K562 (cell line): ENCODE measurements around the gene KLHL35. TPM values are rescaled to one million over a fixed set of nuclear protein-coding genes. Genes with fewer than 3 reads are reported as not detected.

Source experiments
- CBX2 ChIP-seq: fragments of 200-600 bp; sonication (generic); IDR thresholded peaks from one replicate; pipeline ENCODE4 v1.6.1; 2012; ENCODE audit warnings: mild to moderate bottlenecking, low read length, inconsistent platforms; ENCODE audit not compliant: insufficient read depth, poor library complexity, severe bottlenecking
- E4F1 ChIP-seq: fragments of 250-450 bp; sonication (Bioruptor Pico); IDR thresholded peaks from 2 replicates; pipeline ENCODE4 v1.5.0; 2021; ENCODE audit warnings: mild to moderate bottlenecking, borderline replicate concordance
- HIVEP1 ChIP-seq: fragments of 250-450 bp; sonication (Bioruptor Pico); IDR thresholded peaks from 2 replicates; pipeline ENCODE4 v1.4.0; 2020; ENCODE audit warnings: mild to moderate bottlenecking
- OTX1 ChIP-seq: fragments of 450-650 bp; formaldehyde crosslinking; IDR thresholded peaks from 2 replicates; pipeline ENCODE4 v1.4.0; 2022; ENCODE audit warnings: mild to moderate bottlenecking
- SREBF2 ChIP-seq: sonication (generic); formaldehyde crosslinking; IDR thresholded peaks from 2 replicates; pipeline ENCODE4 v1.4.0; 2020; ENCODE audit warnings: mild to moderate bottlenecking, missing genetic modification reagents
- SUPT5H ChIP-seq: fragments of 450-650 bp; IDR thresholded peaks from 2 replicates; pipeline ENCODE4 v1.6.1; 2016
- ZNF655 ChIP-seq: fragments of 250-450 bp; sonication (Bioruptor Pico); IDR thresholded peaks from 2 replicates; pipeline ENCODE4 v1.5.0; 2021
- ZNF695 ChIP-seq: fragments of 450-650 bp; formaldehyde crosslinking; IDR thresholded peaks from 2 replicates; pipeline ENCODE4 v1.4.0; 2020; ENCODE audit warnings: mild to moderate bottlenecking, moderate library complexity
- polyA plus RNA-seq, 8 experiments: library from polyadenylated mRNA; depleted of rRNA in 4 of 8; stranded (reverse) in 5 of 8; unstranded in 3 of 8; fragments of >200 nt; fragmentation: Nextera tagmentation in 2 of 8; fragmentation: Illumina TruSeq in 1 of 8; extraction: Ambion mirVana in 2 of 8; extraction: Trizol in 1 of 8; gene quantifications; 2 replicates each; pipeline versions ENCODE4 v1.2.1 to v1.2.3, GENCODE V29; 2011 to 2014; ENCODE audit warnings: inconsistent platforms in 1 of 8, missing spikeins in 1 of 8
- total RNA-seq, 7 experiments: library from RNA; depleted of rRNA in 6 of 7; stranded (reverse); fragments of >200 nt in 6 of 7; fragmentation: Illumina TruSeq in 2 of 7; extraction: Trizol in 2 of 7; gene quantifications; 2 replicates each; pipeline versions ENCODE4 v1.2.1 to v1.2.3, GENCODE V29; 2011 to 2021; ENCODE audit warnings: low replicate concordance in 1 of 7
- TF ChIP-seq, protein P1 (sequence below), 2 experiments: fragments of 450-650 bp in 1 of 2; sonication (generic) in 1 of 2; formaldehyde crosslinking in 1 of 2; IDR thresholded peaks in 1 of 2; conservative IDR thresholded peaks in 1 of 2; 2 replicates each; pipeline versions ENCODE4 v1.6.1 to v1.8.1; 2016 to 2023; ENCODE audit warnings: mild to moderate bottlenecking in 2 of 2, moderate library complexity in 2 of 2, inconsistent platforms in 1 of 2, missing genetic modification reagents in 1 of 2
- TF ChIP-seq, protein P2 (sequence below), 2 experiments: fragments of 450-650 bp; formaldehyde crosslinking in 1 of 2; IDR thresholded peaks; 2 replicates each; pipeline versions ENCODE4 v1.4.0 to v1.6.1; 2014 to 2020; ENCODE audit warnings: mild to moderate bottlenecking in 2 of 2, borderline replicate concordance in 1 of 2, low read depth in 1 of 2
- TF ChIP-seq, protein P3 (sequence below): fragments of 450-650 bp; IDR thresholded peaks from 2 replicates; pipeline ENCODE4 v1.6.1; 2017; ENCODE audit warnings: antibody characterized with exemption

Gene KLHL35
- total and polyA plus RNA-seq, 9 of the 15 experiments (the other 6 are each of a cell fraction or from before 2014, with no cell fraction given): not detected

- TF ChIP-seq, protein P1, sequence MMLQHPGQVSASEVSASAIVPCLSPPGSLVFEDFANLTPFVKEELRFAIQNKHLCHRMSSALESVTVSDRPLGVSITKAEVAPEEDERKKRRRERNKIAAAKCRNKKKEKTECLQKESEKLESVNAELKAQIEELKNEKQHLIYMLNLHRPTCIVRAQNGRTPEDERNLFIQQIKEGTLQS (IDR thresholded peaks at IDR 0.05): no peak
- TF ChIP-seq, protein P1 (CRISPR knock-in tag; conservative IDR thresholded peaks at IDR 0.05): no peak
- TF ChIP-seq CBX2 (no peak), SUPT5H (no peak), ZNF695 (no peak), HIVEP1 (CRISPR knock-in tag) (no peak), OTX1 (CRISPR knock-in tag) (no peak), ZNF655 (CRISPR knock-in tag) (no peak), E4F1 (CRISPR knock-in tag) (no peak), SREBF2 (CRISPR knock-in tag) (no peak)
- TF ChIP-seq, protein P2, sequence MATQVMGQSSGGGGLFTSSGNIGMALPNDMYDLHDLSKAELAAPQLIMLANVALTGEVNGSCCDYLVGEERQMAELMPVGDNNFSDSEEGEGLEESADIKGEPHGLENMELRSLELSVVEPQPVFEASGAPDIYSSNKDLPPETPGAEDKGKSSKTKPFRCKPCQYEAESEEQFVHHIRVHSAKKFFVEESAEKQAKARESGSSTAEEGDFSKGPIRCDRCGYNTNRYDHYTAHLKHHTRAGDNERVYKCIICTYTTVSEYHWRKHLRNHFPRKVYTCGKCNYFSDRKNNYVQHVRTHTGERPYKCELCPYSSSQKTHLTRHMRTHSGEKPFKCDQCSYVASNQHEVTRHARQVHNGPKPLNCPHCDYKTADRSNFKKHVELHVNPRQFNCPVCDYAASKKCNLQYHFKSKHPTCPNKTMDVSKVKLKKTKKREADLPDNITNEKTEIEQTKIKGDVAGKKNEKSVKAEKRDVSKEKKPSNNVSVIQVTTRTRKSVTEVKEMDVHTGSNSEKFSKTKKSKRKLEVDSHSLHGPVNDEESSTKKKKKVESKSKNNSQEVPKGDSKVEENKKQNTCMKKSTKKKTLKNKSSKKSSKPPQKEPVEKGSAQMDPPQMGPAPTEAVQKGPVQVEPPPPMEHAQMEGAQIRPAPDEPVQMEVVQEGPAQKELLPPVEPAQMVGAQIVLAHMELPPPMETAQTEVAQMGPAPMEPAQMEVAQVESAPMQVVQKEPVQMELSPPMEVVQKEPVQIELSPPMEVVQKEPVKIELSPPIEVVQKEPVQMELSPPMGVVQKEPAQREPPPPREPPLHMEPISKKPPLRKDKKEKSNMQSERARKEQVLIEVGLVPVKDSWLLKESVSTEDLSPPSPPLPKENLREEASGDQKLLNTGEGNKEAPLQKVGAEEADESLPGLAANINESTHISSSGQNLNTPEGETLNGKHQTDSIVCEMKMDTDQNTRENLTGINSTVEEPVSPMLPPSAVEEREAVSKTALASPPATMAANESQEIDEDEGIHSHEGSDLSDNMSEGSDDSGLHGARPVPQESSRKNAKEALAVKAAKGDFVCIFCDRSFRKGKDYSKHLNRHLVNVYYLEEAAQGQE (IDR thresholded peaks at IDR 0.05; ENCODE audit: borderline replicate concordance): peak; percentile 96
- TF ChIP-seq, protein P2 (CRISPR knock-in tag; IDR thresholded peaks at IDR 0.05; ENCODE audit: low read depth): no peak
- TF ChIP-seq, protein P3, sequence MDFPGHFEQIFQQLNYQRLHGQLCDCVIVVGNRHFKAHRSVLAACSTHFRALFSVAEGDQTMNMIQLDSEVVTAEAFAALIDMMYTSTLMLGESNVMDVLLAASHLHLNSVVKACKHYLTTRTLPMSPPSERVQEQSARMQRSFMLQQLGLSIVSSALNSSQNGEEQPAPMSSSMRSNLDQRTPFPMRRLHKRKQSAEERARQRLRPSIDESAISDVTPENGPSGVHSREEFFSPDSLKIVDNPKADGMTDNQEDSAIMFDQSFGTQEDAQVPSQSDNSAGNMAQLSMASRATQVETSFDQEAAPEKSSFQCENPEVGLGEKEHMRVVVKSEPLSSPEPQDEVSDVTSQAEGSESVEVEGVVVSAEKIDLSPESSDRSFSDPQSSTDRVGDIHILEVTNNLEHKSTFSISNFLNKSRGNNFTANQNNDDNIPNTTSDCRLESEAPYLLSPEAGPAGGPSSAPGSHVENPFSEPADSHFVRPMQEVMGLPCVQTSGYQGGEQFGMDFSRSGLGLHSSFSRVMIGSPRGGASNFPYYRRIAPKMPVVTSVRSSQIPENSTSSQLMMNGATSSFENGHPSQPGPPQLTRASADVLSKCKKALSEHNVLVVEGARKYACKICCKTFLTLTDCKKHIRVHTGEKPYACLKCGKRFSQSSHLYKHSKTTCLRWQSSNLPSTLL: no peak
Measured at GRCh38 chr11:75384438-75385080, 48.4 kb downstream of the KLHL35 start (continued).
